ENCODE measurements around the gene SLC2A5.

DNA sequence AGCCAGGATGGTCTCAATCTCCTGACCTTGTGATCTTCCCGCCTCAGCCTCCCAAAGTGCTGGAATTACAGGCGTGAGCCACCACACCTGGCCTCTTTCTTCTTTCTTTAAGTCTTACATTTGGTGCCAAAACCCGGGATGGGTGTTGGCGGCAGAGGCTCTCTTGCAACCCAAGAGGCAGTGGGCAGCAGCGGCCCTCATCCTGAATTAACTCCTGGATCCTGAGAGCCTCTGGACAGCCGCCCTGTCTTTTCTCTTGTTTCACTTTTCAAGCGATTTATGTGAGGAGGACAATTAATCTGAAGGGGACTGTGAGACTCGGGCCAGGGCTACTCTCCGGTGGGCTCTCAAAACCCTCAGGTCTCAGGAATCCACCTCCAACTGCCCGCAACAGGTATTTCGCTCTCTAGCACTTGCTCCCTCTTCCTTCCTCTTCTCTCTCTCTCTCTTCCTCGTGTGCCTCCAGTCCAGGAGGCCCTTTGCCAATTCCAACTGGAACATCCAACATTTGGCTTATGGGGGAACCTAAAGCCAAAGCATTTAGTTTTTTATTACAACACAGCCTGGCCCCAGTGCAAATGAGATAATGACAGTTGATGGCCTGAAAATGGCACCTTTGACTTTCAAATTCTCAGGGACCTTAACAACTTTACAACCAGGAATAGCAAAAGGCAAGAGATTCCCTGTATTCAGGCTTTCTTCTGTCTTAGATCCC, 18.1 kb upstream of the SLC2A5 start:
- TF ChIP-seq, protein P1, sequence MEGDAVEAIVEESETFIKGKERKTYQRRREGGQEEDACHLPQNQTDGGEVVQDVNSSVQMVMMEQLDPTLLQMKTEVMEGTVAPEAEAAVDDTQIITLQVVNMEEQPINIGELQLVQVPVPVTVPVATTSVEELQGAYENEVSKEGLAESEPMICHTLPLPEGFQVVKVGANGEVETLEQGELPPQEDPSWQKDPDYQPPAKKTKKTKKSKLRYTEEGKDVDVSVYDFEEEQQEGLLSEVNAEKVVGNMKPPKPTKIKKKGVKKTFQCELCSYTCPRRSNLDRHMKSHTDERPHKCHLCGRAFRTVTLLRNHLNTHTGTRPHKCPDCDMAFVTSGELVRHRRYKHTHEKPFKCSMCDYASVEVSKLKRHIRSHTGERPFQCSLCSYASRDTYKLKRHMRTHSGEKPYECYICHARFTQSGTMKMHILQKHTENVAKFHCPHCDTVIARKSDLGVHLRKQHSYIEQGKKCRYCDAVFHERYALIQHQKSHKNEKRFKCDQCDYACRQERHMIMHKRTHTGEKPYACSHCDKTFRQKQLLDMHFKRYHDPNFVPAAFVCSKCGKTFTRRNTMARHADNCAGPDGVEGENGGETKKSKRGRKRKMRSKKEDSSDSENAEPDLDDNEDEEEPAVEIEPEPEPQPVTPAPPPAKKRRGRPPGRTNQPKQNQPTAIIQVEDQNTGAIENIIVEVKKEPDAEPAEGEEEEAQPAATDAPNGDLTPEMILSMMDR (IDR thresholded peaks at IDR 0.05 in 8 of 11, conservative IDR thresholded peaks at IDR 0.05 in 3 of 11): no peak
- no peak for TF ChIP-seq POLR2A (IDR thresholded peaks at IDR 0.05)
- no peak for TF ChIP-seq POLR2AphosphoS5 (IDR thresholded peaks at IDR 0.05)

All from spleen (tissue), 7 donors.